HepG2 (cell line): ENCODE results near the gene SNN. TPM values are rescaled to one million over a fixed set of nuclear protein-coding genes. Genes with fewer than 3 reads are reported as not detected.

Experiments used
- AGO1 ChIP-seq: fragments of 200-400 bp; formaldehyde crosslinking; IDR thresholded peaks from 2 replicates; pipeline ENCODE4 v1.6.1; 2017; ENCODE audit warnings: mild to moderate bottlenecking, low read depth, low read length, moderate library complexity; ENCODE audit not compliant: poor library complexity, severe bottlenecking
- KLF16 ChIP-seq, 2 experiments: sonication (generic) in 1 of 2; formaldehyde crosslinking in 1 of 2; IDR thresholded peaks; 2 replicates each; pipeline versions ENCODE4 v1.6.1 to v1.8.0; 2016 to 2023; ENCODE audit warnings: missing genetic modification reagents in 2 of 2, missing compliant biosample characterization in 1 of 2
- NFIC ChIP-seq: IDR thresholded peaks from 2 replicates; pipeline ENCODE4 v1.6.1; 2012; ENCODE audit warnings: mild to moderate bottlenecking, low read length, inconsistent platforms
- PHB2 ChIP-seq: fragments of 450-650 bp; IDR thresholded peaks from 2 replicates; pipeline ENCODE4 v1.6.1; 2018; ENCODE audit not compliant: partially characterized antibody
- POLR2G ChIP-seq: fragments of 200-400 bp; formaldehyde crosslinking; IDR thresholded peaks from 2 replicates; pipeline ENCODE4 v1.6.1; 2018; ENCODE audit warnings: mild to moderate bottlenecking, low read depth, low read length, moderate library complexity
- RELA ChIP-seq: sonication (generic); formaldehyde crosslinking; IDR thresholded peaks from 2 replicates; pipeline ENCODE4 v1.4.0; 2020; ENCODE audit warnings: missing genetic modification reagents
- SMAD9 ChIP-seq: sonication (generic); formaldehyde crosslinking; IDR thresholded peaks from 2 replicates; pipeline ENCODE4 v1.5.1; 2020; ENCODE audit warnings: mild to moderate bottlenecking, missing genetic modification reagents
- TEAD3 ChIP-seq: optimal IDR thresholded peaks from 2 replicates; pipeline ENCODE3; 2016; ENCODE audit warnings: borderline replicate concordance
- ZFP36L2 ChIP-seq: sonication (generic); formaldehyde crosslinking; IDR thresholded peaks from 2 replicates; pipeline ENCODE4 v1.4.0; 2020; ENCODE audit warnings: missing genetic modification reagents
- ZFP62 ChIP-seq: sonication (generic); formaldehyde crosslinking; IDR thresholded peaks from 2 replicates; pipeline ENCODE4 v1.4.0; 2020; ENCODE audit warnings: missing genetic modification reagents
- ZKSCAN8 ChIP-seq: IDR thresholded peaks from 2 replicates; pipeline ENCODE4 v1.6.1; 2016; ENCODE audit warnings: borderline replicate concordance, missing genetic modification reagents, missing compliant biosample characterization
- ZNF326 ChIP-seq: sonication (generic); formaldehyde crosslinking; IDR thresholded peaks from 2 replicates; pipeline ENCODE4 v1.4.0; 2020; ENCODE audit warnings: missing genetic modification reagents, borderline replicate concordance
- ZNF343 ChIP-seq: sonication (generic); formaldehyde crosslinking; IDR thresholded peaks from 2 replicates; pipeline ENCODE4 v1.4.0; 2020; ENCODE audit warnings: mild to moderate bottlenecking, missing genetic modification reagents
- ZNF737 ChIP-seq: sonication (generic); formaldehyde crosslinking; IDR thresholded peaks from 2 replicates; pipeline ENCODE4 v1.5.0; 2020; ENCODE audit warnings: missing genetic modification reagents, mild to moderate bottlenecking, borderline replicate concordance
- polyA plus RNA-seq, 8 experiments: library from polyadenylated mRNA; depleted of rRNA in 3 of 8; stranded (reverse) in 7 of 8; unstranded in 1 of 8; fragments of >200 nt; fragmentation: Illumina TruSeq in 4 of 8; extraction: Trizol in 4 of 8; gene quantifications; 2 replicates each; pipeline versions ENCODE4 v1.2.1 to v1.2.3, GENCODE V29; 2011 to 2016; ENCODE audit warnings: low read depth in 4 of 8, missing spikeins in 1 of 8, mixed read lengths in 1 of 8; ENCODE audit not compliant: insufficient read depth in 1 of 8
- total RNA-seq, 5 experiments: library from RNA; depleted of rRNA; stranded (reverse); fragments of >200 nt; fragmentation: Illumina TruSeq; extraction: Trizol; gene quantifications; 2 replicates each; pipeline ENCODE4 v1.2.3, GENCODE V29; 2016; ENCODE audit warnings: low read depth in 1 of 5
- TF ChIP-seq, protein P1 (sequence below): sonication (generic); formaldehyde crosslinking; IDR thresholded peaks from 2 replicates; pipeline ENCODE4 v1.4.0; 2020; ENCODE audit warnings: low read depth, mild to moderate bottlenecking, missing genetic modification reagents
- TF ChIP-seq, protein P2 (sequence below): sonication (generic); formaldehyde crosslinking; IDR thresholded peaks from 2 replicates; pipeline ENCODE4 v1.5.0; 2020; ENCODE audit warnings: missing genetic modification reagents, mild to moderate bottlenecking, borderline replicate concordance
- TF ChIP-seq, protein P3 (sequence below): IDR thresholded peaks from 2 replicates; pipeline ENCODE4 v1.6.1; 2016; ENCODE audit warnings: low read depth, control low read depth
- TF ChIP-seq, protein P4 (sequence below): sonication (generic); formaldehyde crosslinking; IDR thresholded peaks from 2 replicates; pipeline ENCODE4 v1.4.0; 2020; ENCODE audit warnings: missing genetic modification reagents

The SNN gene
- total and polyA plus RNA-seq, 2 of the 13 experiments (the other 11 are each of a cell fraction or from before 2014, with no cell fraction given), result 5.2 to 8.4 TPM

DNA sequence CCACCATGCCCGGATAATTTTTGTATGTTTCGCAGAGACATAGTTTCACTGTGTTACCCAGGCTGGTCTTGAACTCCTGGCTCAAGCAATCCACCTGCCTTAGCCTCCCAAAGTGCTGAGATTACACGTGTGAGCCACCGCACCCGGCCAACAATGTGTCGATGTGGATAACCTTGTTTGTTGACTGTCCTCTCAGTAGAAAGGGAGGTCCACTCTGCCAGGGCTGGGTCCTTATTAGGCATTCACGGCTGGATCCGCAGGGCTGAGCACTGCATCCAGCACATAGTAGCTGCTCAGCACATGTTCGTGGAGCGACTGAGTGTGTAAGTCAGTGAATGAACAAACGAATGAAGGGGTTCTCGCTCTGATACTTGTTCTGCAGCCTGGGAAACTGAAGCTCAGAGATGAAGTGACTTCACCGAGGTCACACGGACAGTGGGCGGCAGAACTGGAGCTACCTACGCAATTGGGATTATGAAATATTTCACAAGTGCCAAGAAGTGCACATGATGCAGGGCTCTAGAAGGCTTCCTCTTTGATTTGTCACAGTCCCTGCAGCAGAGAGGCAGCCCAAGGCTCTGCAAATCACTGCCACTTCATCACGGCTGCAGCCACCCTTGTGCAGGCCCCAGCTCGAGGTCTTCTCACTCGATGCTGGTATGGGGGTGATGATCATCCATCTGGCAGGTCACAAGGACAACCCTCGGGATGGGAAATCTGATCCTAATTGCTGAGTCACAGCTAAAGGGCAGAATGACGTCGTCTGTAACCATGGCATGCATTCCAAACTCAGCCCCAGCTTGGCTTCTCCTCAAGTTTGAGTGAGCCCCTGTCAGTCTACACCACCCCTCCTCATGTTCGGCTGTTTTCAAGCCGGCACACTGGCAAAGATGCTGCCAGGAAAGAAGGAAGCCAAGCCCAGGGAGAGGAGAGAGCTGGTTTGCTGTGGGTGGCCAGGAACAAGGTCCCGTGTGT is 28.0 kb upstream of the SNN start (continued):
- TF ChIP-seq, protein P1, sequence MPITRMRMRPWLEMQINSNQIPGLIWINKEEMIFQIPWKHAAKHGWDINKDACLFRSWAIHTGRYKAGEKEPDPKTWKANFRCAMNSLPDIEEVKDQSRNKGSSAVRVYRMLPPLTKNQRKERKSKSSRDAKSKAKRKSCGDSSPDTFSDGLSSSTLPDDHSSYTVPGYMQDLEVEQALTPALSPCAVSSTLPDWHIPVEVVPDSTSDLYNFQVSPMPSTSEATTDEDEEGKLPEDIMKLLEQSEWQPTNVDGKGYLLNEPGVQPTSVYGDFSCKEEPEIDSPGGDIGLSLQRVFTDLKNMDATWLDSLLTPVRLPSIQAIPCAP (CRISPR knock-in tag), result 0 out of 2 replicates have a peak, but pooled peaks have one; percentile 20
- no peak for TF ChIP-seq NFIC
- TF ChIP-seq PHB2, result no peak
- no peak for TF ChIP-seq ZNF326 (CRISPR knock-in tag)
- TF ChIP-seq, protein P2, sequence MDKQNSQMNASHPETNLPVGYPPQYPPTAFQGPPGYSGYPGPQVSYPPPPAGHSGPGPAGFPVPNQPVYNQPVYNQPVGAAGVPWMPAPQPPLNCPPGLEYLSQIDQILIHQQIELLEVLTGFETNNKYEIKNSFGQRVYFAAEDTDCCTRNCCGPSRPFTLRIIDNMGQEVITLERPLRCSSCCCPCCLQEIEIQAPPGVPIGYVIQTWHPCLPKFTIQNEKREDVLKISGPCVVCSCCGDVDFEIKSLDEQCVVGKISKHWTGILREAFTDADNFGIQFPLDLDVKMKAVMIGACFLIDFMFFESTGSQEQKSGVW (CRISPR knock-in tag), result no peak
- TF ChIP-seq ZFP62 (CRISPR knock-in tag), result no peak
- TF ChIP-seq KLF16 (CRISPR knock-in tag; IDR thresholded peaks at IDR 0.05), result peak in 1 of 2 experiments; percentile 62; a peak in 1 of 4 replicates
- TF ChIP-seq TEAD3 (CRISPR knock-in tag), result peak; percentile 65
- TF ChIP-seq POLR2G, result no peak
- TF ChIP-seq ZNF343, result no peak; the same call in 1 of the 2 replicates
- no peak; the same call in 1 of the 2 replicates for TF ChIP-seq ZNF737
- TF ChIP-seq, protein P3, sequence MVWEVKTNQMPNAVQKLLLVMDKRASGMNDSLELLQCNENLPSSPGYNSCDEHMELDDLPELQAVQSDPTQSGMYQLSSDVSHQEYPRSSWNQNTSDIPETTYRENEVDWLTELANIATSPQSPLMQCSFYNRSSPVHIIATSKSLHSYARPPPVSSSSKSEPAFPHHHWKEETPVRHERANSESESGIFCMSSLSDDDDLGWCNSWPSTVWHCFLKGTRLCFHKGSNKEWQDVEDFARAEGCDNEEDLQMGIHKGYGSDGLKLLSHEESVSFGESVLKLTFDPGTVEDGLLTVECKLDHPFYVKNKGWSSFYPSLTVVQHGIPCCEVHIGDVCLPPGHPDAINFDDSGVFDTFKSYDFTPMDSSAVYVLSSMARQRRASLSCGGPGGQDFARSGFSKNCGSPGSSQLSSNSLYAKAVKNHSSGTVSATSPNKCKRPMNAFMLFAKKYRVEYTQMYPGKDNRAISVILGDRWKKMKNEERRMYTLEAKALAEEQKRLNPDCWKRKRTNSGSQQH (CRISPR knock-in tag), result no peak; the same call in 1 of the 2 replicates
- no peak for TF ChIP-seq ZFP36L2
- TF ChIP-seq, protein P4, sequence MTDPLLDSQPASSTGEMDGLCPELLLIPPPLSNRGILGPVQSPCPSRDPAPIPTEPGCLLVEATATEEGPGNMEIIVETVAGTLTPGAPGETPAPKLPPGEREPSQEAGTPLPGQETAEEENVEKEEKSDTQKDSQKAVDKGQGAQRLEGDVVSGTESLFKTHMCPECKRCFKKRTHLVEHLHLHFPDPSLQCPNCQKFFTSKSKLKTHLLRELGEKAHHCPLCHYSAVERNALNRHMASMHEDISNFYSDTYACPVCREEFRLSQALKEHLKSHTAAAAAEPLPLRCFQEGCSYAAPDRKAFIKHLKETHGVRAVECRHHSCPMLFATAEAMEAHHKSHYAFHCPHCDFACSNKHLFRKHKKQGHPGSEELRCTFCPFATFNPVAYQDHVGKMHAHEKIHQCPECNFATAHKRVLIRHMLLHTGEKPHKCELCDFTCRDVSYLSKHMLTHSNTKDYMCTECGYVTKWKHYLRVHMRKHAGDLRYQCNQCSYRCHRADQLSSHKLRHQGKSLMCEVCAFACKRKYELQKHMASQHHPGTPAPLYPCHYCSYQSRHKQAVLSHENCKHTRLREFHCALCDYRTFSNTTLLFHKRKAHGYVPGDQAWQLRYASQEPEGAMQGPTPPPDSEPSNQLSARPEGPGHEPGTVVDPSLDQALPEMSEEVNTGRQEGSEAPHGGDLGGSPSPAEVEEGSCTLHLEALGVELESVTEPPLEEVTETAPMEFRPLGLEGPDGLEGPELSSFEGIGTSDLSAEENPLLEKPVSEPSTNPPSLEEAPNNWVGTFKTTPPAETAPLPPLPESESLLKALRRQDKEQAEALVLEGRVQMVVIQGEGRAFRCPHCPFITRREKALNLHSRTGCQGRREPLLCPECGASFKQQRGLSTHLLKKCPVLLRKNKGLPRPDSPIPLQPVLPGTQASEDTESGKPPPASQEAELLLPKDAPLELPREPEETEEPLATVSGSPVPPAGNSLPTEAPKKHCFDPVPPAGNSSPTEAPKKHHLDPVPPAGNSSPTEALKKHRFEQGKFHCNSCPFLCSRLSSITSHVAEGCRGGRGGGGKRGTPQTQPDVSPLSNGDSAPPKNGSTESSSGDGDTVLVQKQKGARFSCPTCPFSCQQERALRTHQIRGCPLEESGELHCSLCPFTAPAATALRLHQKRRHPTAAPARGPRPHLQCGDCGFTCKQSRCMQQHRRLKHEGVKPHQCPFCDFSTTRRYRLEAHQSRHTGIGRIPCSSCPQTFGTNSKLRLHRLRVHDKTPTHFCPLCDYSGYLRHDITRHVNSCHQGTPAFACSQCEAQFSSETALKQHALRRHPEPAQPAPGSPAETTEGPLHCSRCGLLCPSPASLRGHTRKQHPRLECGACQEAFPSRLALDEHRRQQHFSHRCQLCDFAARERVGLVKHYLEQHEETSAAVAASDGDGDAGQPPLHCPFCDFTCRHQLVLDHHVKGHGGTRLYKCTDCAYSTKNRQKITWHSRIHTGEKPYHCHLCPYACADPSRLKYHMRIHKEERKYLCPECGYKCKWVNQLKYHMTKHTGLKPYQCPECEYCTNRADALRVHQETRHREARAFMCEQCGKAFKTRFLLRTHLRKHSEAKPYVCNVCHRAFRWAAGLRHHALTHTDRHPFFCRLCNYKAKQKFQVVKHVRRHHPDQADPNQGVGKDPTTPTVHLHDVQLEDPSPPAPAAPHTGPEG (CRISPR knock-in tag), result 0 out of 2 replicates have a peak, but pooled peaks have one; percentile 50
- TF ChIP-seq ZKSCAN8 (CRISPR knock-in tag), result peak; percentile 44; the same call in 1 of the 2 replicates
- TF ChIP-seq SMAD9 (CRISPR knock-in tag), result no peak
- TF ChIP-seq AGO1, result no peak
- 0 out of 2 replicates have a peak, but pooled peaks have one; percentile 18 for TF ChIP-seq RELA (CRISPR knock-in tag)
